ENCODE measurements around the gene GPX4.
"Not testable (repeated sequence)": the region's sequence is repeated elsewhere in the genome, so short reads cannot be mapped to it uniquely, and the experiment has no call there.

Gene GPX4

DNA sequence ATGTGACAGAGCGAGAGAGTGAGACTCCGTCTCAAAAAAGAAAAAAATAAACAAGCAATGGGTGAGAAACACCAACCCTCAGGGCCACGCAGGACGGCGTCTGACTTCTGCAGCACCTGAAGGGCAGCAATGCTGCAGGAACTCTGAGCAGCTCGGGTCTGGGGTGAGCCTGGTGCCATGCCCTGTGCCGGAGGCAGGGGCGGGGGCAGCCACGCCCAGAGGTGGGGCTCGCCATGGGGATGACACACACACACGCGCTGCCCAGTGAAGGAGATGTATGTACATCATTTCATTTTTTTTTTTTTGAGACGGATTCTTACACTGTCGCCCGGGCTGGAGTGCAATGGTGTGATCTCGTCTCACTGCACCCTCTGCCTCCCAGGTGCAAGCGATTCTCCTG is 24.3 kb downstream of the GPX4 start:
- no peak overlapping the region for H4K12ac ChIP-seq (ENCODE audit: low read depth, low read length)
- peaks cover 11% of the 10 kb centered on the region for H3K79me1 ChIP-seq (ENCODE audit: low read length)
- no peak overlapping the region for H3K27ac ChIP-seq (ENCODE audit: low read depth, low read length)
- peaks cover 2% of the 10 kb centered on the region for H3K9me3 ChIP-seq (ENCODE audit: insufficient read depth, low read depth, low read length)
- H2AK5ac ChIP-seq (ENCODE audit: low read length): no peak overlapping the region
- peaks cover 3% of the 10 kb centered on the region for H3K79me2 ChIP-seq (ENCODE audit: control insufficient read depth, insufficient read depth, low read length, poor library complexity)
- peaks cover 31 to 39% of the 10 kb centered on the region in 2 experiments for H3K36me3 ChIP-seq (ENCODE audit: control insufficient read depth in 1 of 2, insufficient read depth in 2 of 2, low read length in 2 of 2)
- no peak overlapping the region for H3K4ac ChIP-seq (ENCODE audit: low read depth, low read length)
- no peaks in the 10 kb centered on the region for H3K27me3 ChIP-seq (ENCODE audit: insufficient read depth, low read length)
- no peak overlapping the region for H2BK5ac ChIP-seq (ENCODE audit: low read depth, low read length, poor library complexity)
- H2BK12ac ChIP-seq (ENCODE audit: low read length): no peak overlapping the region
- peaks cover 16% of the 10 kb centered on the region in 2 experiments for H3K4me1 ChIP-seq (ENCODE audit: control insufficient read depth in 1 of 2, insufficient read depth in 2 of 2, low read length in 2 of 2)
- no peak overlapping the region for H3K9ac ChIP-seq (ENCODE audit: low read length)
- WGBS (ENCODE audit: extremely low coverage, insufficient coverage, insufficient read length): no CpG with 5 or more reads among the region's 17 CpGs
- H2AFZ ChIP-seq (ENCODE audit: insufficient read depth, low read length, poor library complexity): no peak overlapping the region
- H3K14ac ChIP-seq (ENCODE audit: low read length): no peak overlapping the region
- H3K23ac ChIP-seq (ENCODE audit: low read length): no peak overlapping the region
- H4K8ac ChIP-seq (ENCODE audit: low read depth, low read length): no peak overlapping the region
- H3K4me3 ChIP-seq (ENCODE audit: low read depth, low read length): no peak overlapping the region
- H2BK120ac ChIP-seq (ENCODE audit: insufficient read depth, low read length, poor library complexity): no peak overlapping the region
- DNase-seq: no peak
- H4K91ac ChIP-seq (ENCODE audit: low read depth, low read length): no peak overlapping the region
- H3K4me2 ChIP-seq (ENCODE audit: low read length): no peak overlapping the region
- H3K18ac ChIP-seq (ENCODE audit: low read length): no peak overlapping the region

DNA sequence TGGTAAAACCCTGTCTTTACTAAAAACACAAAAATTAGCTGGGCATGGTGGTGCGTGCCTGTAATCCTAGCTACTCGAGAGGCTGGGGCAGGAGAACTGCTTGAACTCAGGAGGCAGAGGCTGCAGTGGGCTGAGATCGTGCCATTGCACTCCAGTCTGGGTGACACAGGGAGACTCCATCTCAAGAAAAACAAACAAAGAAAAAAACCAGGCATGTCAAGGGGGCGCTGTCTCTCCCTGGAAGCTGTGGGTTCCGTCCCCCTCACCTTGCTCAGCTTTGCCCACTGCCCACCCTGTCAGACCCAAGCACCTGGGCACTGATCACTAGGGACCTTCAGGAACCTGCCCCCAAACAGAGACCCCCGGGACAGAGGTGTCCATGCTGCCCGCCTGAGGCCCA is 25.3 kb downstream of the GPX4 start:
- not testable (repeated sequence) for H4K91ac ChIP-seq (ENCODE audit: low read depth, low read length); H2BK120ac ChIP-seq (ENCODE audit: insufficient read depth, low read length, poor library complexity); H2BK12ac ChIP-seq (ENCODE audit: low read length); H3K23ac ChIP-seq (ENCODE audit: low read length); H3K4me2 ChIP-seq (ENCODE audit: low read length); H2AK5ac ChIP-seq (ENCODE audit: low read length); H3K79me2 ChIP-seq (ENCODE audit: control insufficient read depth, insufficient read depth, low read length, poor library complexity); DNase-seq; H3K4me3 ChIP-seq (ENCODE audit: low read depth, low read length); H2BK5ac ChIP-seq (ENCODE audit: low read depth, low read length, poor library complexity); H3K14ac ChIP-seq (ENCODE audit: low read length); H2AFZ ChIP-seq (ENCODE audit: insufficient read depth, low read length, poor library complexity); H3K9me3 ChIP-seq (ENCODE audit: insufficient read depth, low read depth, low read length); H4K8ac ChIP-seq (ENCODE audit: low read depth, low read length); H3K27ac ChIP-seq (ENCODE audit: low read depth, low read length); H4K12ac ChIP-seq (ENCODE audit: low read depth, low read length); H3K18ac ChIP-seq (ENCODE audit: low read length); H3K27me3 ChIP-seq (ENCODE audit: insufficient read depth, low read length); H3K9ac ChIP-seq (ENCODE audit: low read length); H3K4ac ChIP-seq (ENCODE audit: low read depth, low read length)
- Histone ChIP-seq H3K4me1 (ENCODE audit: control insufficient read depth in 1 of 2, insufficient read depth in 2 of 2, low read length in 2 of 2) (peaks cover 16 to 18% of the 10 kb centered on the region in 2 experiments), H3K36me3 (ENCODE audit: control insufficient read depth in 1 of 2, insufficient read depth in 2 of 2, low read length in 2 of 2) (peaks cover 22 to 38% of the 10 kb centered on the region in 2 experiments), H3K79me1 (ENCODE audit: low read length) (peaks cover 11% of the 10 kb centered on the region)
- no CpG with 5 or more reads among the region's 7 CpGs for WGBS (ENCODE audit: extremely low coverage, insufficient coverage, insufficient read length)

DNA sequence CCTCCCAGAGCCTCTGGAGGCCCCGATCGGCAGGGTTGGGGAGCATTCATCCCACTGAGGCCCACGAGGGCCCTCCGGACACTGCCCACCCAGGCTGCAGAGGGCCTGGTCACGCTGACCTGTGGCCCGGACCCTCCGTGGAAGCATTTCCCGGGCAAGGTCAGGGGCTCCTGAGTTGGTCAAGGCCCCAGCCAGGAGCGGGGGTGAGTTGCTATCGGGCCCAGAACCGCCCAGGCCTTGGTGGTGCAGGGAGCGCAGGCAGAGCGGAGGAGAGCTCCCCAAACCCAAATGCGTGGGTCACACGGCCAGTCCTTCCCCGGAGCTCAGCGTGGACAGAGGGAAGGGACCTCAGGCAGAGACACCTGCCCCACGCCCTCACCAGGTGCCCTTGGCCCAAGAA is 25.7 kb downstream of the GPX4 start:
- Histone ChIP-seq H3K4me2 (ENCODE audit: low read length) (no peak overlapping the region), H3K27ac (ENCODE audit: low read depth, low read length) (no peak overlapping the region), H2AK5ac (ENCODE audit: low read length) (no peak overlapping the region), H3K9me3 (ENCODE audit: insufficient read depth, low read depth, low read length) (no peaks in the 10 kb centered on the region), H3K4ac (ENCODE audit: low read depth, low read length) (no peak overlapping the region), H3K36me3 (ENCODE audit: control insufficient read depth in 1 of 2, insufficient read depth in 2 of 2, low read length in 2 of 2) (peaks cover 18 to 34% of the 10 kb centered on the region in 2 experiments), H2BK5ac (ENCODE audit: low read depth, low read length, poor library complexity) (no peak overlapping the region), H3K14ac (ENCODE audit: low read length) (no peak overlapping the region), H3K27me3 (ENCODE audit: insufficient read depth, low read length) (no peaks in the 10 kb centered on the region), H2BK12ac (ENCODE audit: low read length) (no peak overlapping the region), H3K79me2 (ENCODE audit: control insufficient read depth, insufficient read depth, low read length, poor library complexity) (peaks cover 3% of the 10 kb centered on the region), H4K91ac (ENCODE audit: low read depth, low read length) (no peak overlapping the region), H2AFZ (ENCODE audit: insufficient read depth, low read length, poor library complexity) (no peak overlapping the region), H3K4me3 (ENCODE audit: low read depth, low read length) (no peak overlapping the region), H3K4me1 (ENCODE audit: control insufficient read depth in 1 of 2, insufficient read depth in 2 of 2, low read length in 2 of 2) (peaks cover 16 to 21% of the 10 kb centered on the region in 2 experiments), H3K18ac (ENCODE audit: low read length) (no peak overlapping the region), H4K12ac (ENCODE audit: low read depth, low read length) (no peak overlapping the region), H3K23ac (ENCODE audit: low read length) (no peak overlapping the region), H4K8ac (ENCODE audit: low read depth, low read length) (no peak overlapping the region), H3K9ac (ENCODE audit: low read length) (no peak overlapping the region), H2BK120ac (ENCODE audit: insufficient read depth, low read length, poor library complexity) (no peak overlapping the region), H3K79me1 (ENCODE audit: low read length) (peaks cover 11% of the 10 kb centered on the region)
- no CpG with 5 or more reads among the region's 18 CpGs for WGBS (ENCODE audit: extremely low coverage, insufficient coverage, insufficient read length)
- no peak for DNase-seq

DNA sequence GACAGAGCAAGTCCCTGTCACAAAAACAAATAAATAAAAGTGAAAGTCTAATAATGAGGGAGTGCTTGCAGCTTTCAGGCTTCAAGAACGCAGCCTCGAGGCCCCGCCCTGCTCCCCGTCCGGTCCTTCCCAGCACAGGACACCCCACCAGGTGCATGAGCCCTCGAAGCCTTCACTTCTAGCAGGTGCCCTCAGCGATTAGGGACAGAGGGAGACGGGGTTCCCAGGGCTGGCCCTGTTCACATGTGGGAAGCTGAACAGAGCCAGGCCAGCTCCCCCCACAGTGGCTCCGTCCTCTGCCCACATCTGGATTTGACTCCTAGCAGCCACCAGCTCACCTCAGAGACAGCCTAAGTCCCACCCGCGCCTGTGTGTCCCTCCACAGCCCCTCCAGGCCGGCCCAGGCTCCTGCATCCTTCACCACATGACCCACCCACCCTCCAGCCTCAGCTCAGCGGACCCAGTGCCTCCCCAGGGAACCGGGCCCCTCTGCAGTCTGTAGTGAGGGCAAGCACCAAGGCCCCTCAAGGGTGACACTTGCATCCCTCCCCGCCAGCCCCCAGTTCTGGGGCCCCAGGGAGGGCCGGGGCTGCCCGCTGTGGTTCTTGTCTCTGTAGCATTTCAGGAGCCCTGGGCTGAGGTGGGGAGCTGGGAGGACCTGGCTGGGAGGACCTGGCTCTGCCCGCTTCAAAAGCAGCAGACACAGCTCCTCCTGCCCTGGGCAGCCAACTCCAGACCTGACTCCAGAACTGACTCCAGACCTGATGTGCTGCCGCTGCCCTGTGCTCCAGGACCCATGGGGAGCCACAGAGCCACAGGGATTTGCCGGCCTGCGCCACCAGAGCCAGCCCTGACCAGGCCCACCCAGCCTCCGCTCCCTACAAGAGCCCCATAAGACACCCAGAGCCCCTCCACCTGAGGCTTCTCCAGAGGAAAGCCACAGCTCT is 27.2 kb downstream of the GPX4 start:
- Histone ChIP-seq H3K36me3 (ENCODE audit: control insufficient read depth in 1 of 2, insufficient read depth in 2 of 2, low read length in 2 of 2) (peaks cover 15 to 34% of the 10 kb centered on the region in 2 experiments), H3K4me3 (ENCODE audit: low read depth, low read length) (no peak overlapping the region), H3K79me1 (ENCODE audit: low read length) (peaks cover 11% of the 10 kb centered on the region), H2BK120ac (ENCODE audit: insufficient read depth, low read length, poor library complexity) (no peak overlapping the region), H3K4me1 (ENCODE audit: control insufficient read depth in 1 of 2, insufficient read depth in 2 of 2, low read length in 2 of 2) (peaks cover 16 to 21% of the 10 kb centered on the region in 2 experiments), H3K4ac (ENCODE audit: low read depth, low read length) (peak overlapping the region; percentile 31), H3K9me3 (ENCODE audit: insufficient read depth, low read depth, low read length) (no peaks in the 10 kb centered on the region), H3K18ac (ENCODE audit: low read length) (peak overlapping the region; percentile 73), H2AK5ac (ENCODE audit: low read length) (peak overlapping the region; percentile 43), H3K23ac (ENCODE audit: low read length) (no peak overlapping the region), H3K27ac (ENCODE audit: low read depth, low read length) (no peak overlapping the region), H3K4me2 (ENCODE audit: low read length) (peak overlapping the region; percentile 80), H2AFZ (ENCODE audit: insufficient read depth, low read length, poor library complexity) (no peak overlapping the region), H2BK12ac (ENCODE audit: low read length) (peak overlapping the region; percentile 16), H2BK5ac (ENCODE audit: low read depth, low read length, poor library complexity) (no peak overlapping the region), H4K91ac (ENCODE audit: low read depth, low read length) (peak overlapping the region; percentile 85), H3K9ac (ENCODE audit: low read length) (no peak overlapping the region), H3K27me3 (ENCODE audit: insufficient read depth, low read length) (no peaks in the 10 kb centered on the region), H4K12ac (ENCODE audit: low read depth, low read length) (no peak overlapping the region), H3K14ac (ENCODE audit: low read length) (peak overlapping the region; percentile 13), H4K8ac (ENCODE audit: low read depth, low read length) (no peak overlapping the region), H3K79me2 (ENCODE audit: control insufficient read depth, insufficient read depth, low read length, poor library complexity) (peaks cover 3% of the 10 kb centered on the region)
- no CpG with 5 or more reads among the region's 22 CpGs for WGBS (ENCODE audit: extremely low coverage, insufficient coverage, insufficient read length)
- DNase-seq: no peak
